GM12891 (cell line): ENCODE measurements around the gene TRPM5.

Experiments
- POLR2A ChIP-seq: IDR thresholded peaks from 2 replicates; pipeline ENCODE4 v1.6.1; 2011; ENCODE audit warnings: low read depth, low read length, control low read depth
- SPI1 ChIP-seq: IDR thresholded peaks from 2 replicates; pipeline ENCODE4 v1.6.1; 2011; ENCODE audit warnings: low read depth, low read length, control low read depth
- TAF1 ChIP-seq: IDR thresholded peaks from 2 replicates; pipeline ENCODE4 v1.6.1; 2011; ENCODE audit warnings: low read depth, low read length, control low read depth

GRCh38 chr11:2482204-2482603 lies 37.9 kb upstream of the TRPM5 start:
- TF ChIP-seq SPI1 (no peak), TAF1 (no peak), POLR2A (no peak)
